HUES6 (cell line): ENCODE results near the gene MYL3.

Source experiments
- H3K27ac ChIP-seq: 2 replicates; pipeline ENCODE4 v1.7.0; 2013; ENCODE audit warnings: low read depth, mild to moderate bottlenecking, low read length, inconsistent platforms
- H3K27me3 ChIP-seq: 2 replicates; pipeline ENCODE4 v1.6.1; 2013; ENCODE audit warnings: low read length; ENCODE audit not compliant: control insufficient read depth, insufficient read depth
- H3K36me3 ChIP-seq: 2 replicates; pipeline ENCODE4 v1.6.1; 2013; ENCODE audit warnings: low read length; ENCODE audit not compliant: control insufficient read depth, insufficient read depth
- H3K4me1 ChIP-seq: 2 replicates; pipeline ENCODE4 v1.6.1; 2013; ENCODE audit warnings: low read length; ENCODE audit not compliant: control insufficient read depth, insufficient read depth
- H3K4me3 ChIP-seq: 2 replicates; pipeline ENCODE4 v1.5.1; 2013; ENCODE audit warnings: low read depth, low read length
- H3K9ac ChIP-seq: one replicate; pipeline ENCODE4 v1.6.1; 2013; ENCODE audit warnings: mild to moderate bottlenecking, low read length
- H3K9me3 ChIP-seq: 2 replicates; pipeline ENCODE4 v1.6.1; 2013; ENCODE audit warnings: low read depth, low read length; ENCODE audit not compliant: control insufficient read depth, insufficient read depth

Gene MYL3

DNA sequence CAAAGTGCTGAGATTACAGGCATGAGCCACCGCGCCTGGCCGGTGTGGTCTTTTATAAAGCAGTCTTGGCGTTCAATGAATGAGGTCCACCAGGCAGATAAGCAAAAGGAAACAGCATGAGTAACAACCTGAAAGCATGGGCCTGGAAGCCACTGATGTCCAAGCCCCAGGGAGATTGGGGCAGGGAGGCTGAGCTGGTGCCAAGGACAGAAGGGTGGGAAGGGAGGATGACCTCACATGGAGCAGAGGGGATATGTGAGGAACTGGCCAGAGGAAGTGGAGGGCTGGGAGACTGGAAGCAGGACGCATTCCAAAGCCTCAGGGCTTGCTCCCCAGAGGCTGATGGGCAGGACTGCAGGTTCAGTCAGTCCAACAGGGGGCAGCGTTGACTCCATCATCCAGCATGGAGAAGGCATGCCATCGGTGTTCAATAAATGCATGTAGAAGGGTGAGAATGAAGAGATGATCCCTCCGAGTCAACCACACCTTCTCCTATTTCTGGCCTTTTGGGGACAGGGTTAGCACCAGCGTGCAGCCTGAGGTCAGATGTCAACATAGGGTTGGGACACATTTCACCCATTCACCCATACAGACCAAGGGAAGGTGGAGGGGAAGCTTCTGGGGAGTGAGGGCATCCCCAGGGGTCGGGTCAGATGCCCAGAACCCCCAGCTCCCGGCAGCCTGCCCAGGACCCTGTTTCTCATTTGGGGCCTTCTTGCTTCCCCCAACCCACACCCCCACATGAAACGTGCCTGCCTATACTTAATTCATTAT is 14.8 kb downstream of the MYL3 start:
- H3K9me3 ChIP-seq = no peaks in the 10 kb centered on the region
- H3K4me1 ChIP-seq = peaks cover 24% of the 10 kb centered on the region
- H3K4me3 ChIP-seq = no peak overlapping the region
- H3K36me3 ChIP-seq = no peaks in the 10 kb centered on the region
- H3K9ac ChIP-seq = no peak overlapping the region
- no peak overlapping the region for H3K27ac ChIP-seq
- H3K27me3 ChIP-seq = peaks cover 6% of the 10 kb centered on the region; the same call in 1 of the 2 replicates

DNA sequence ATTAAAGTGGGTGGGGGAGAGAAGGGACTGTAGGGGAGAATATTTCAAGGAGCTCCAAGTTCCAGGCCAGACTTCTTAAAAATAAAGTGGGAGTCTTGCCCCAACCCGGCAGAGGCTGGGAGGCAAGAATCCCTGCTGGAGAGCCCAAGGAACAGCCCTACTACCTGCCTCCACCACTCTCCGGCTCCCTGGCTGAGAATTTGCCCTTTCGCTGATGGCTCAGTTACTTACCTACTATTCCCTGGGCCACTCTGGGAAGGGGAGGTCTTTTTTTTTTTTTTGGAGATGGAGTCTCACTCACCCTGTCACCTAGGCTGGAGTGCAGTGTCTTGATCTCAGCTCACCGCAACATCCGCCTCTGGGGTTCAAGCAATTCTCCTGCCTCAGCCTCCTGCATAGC is 15.5 kb downstream of the MYL3 start:
- H3K36me3 ChIP-seq = no peaks in the 10 kb centered on the region
- peaks cover 6% of the 10 kb centered on the region; the same call in 1 of the 2 replicates for H3K27me3 ChIP-seq
- no peak overlapping the region for H3K9ac ChIP-seq
- H3K4me3 ChIP-seq = no peak overlapping the region
- no peak overlapping the region for H3K27ac ChIP-seq
- peaks cover 24% of the 10 kb centered on the region for H3K4me1 ChIP-seq
- peaks cover 5% of the 10 kb centered on the region; the same call in 1 of the 2 replicates for H3K9me3 ChIP-seq

DNA sequence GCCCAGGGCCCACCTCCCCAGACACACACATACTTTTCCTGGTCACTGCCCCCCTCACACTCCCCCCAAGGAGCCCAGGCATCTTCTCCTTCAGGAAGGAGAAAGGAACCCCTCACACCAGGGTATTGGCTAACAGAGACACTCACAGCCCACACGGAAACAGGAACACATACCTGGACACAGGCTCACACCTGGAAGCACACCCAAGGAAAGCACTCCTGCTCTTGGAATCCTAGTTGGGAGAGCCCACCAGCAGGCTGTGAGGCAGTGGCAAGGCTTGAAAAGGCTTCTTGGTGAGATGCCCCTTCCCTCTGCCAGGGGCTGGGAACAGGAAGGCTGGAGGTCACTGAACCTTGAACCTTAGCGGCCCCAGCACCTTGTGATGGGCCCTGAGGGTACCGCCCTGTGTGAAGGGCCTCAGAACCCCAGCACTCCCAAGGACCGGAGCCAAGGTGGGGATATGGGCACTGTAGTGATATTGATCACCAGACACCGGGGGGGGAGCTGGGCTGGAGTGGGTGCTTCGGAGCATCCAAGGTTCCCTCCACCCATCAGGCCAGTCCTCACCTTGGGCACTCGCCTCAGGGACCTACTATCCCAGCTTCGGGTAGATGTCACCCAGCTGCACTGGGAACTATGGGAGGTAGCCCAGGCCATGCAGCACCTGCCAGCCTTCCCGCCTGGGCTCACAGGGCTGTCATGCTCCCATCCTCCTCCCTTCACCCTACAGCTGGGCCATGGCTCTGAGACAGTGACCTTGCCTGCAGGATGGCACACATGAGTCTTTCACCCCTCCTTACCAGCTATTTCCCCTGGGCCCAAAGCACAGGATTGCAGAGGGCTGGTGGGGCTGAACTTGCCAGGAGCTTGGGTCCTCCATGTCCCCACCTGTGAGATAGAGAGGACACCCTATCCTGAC is 16.4 kb downstream of the MYL3 start:
- no peak overlapping the region for H3K27ac ChIP-seq
- H3K4me3 ChIP-seq = no peak overlapping the region
- no peak overlapping the region for H3K9ac ChIP-seq
- peaks cover 24% of the 10 kb centered on the region for H3K4me1 ChIP-seq
- H3K27me3 ChIP-seq = peaks cover 6% of the 10 kb centered on the region; the same call in 1 of the 2 replicates
- peaks cover 8% of the 10 kb centered on the region; the same call in 1 of the 2 replicates for H3K9me3 ChIP-seq
- no peaks in the 10 kb centered on the region for H3K36me3 ChIP-seq

DNA sequence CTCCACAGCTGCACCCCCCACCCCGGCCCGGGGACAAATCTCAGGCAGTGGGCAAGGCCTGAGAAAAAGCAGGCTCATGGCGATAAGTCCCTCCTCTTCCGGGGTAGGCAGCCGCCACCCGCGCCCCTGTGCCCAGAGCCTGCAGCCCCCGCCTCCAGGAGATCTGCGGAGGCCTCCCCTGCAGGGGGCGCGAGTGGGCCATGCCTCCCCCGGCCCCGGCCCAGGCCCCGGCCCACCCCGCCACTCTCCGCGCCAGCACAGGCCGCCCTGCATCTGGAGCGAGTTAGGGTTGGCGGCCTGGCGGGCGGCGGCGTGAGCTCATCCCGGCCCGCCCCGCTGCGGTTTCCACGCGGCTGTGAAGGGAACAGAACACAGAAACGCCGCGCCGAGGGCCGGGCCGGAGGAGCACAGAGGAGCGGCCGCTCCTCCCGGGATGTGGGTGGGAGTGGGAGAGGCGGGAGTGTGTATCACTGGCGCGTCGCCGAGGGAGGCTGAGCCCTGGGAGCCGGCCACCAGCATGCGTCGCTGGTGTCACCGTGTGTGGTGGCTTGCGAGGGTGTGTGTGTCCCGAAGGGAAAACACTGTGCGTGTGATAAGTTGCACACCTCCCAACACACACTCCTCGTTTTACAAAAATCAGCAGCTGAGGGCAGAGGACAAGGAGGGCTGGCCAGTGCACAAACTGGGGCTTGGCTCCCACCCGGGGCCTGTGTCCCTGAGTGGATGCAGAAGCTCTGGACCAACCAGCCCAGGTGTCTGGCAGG is 17.2 kb downstream of the MYL3 start:
- H3K4me3 ChIP-seq = peak overlapping the region; percentile 56
- H3K27me3 ChIP-seq = peaks cover 6% of the 10 kb centered on the region; the same call in 1 of the 2 replicates
- peak overlapping the region; percentile 71; the same call in 1 of the 2 replicates for H3K27ac ChIP-seq
- H3K9ac ChIP-seq = peak overlapping the region; percentile 69
- no peaks in the 10 kb centered on the region for H3K36me3 ChIP-seq
- peaks cover 16% of the 10 kb centered on the region for H3K9me3 ChIP-seq
- H3K4me1 ChIP-seq = peaks cover 24% of the 10 kb centered on the region

GRCh38 chr3:46845397-46845859 is 17.8 kb downstream of the MYL3 start:
- peak overlapping the region; percentile 71; the same call in 1 of the 2 replicates for H3K27ac ChIP-seq
- no peaks in the 10 kb centered on the region for H3K36me3 ChIP-seq
- H3K4me1 ChIP-seq = peaks cover 24% of the 10 kb centered on the region
- H3K27me3 ChIP-seq = peaks cover 6% of the 10 kb centered on the region; the same call in 1 of the 2 replicates
- H3K9me3 ChIP-seq = peaks cover 19% of the 10 kb centered on the region
- H3K4me3 ChIP-seq = peak overlapping the region; percentile 56
- peak overlapping the region; percentile 69 for H3K9ac ChIP-seq

DNA sequence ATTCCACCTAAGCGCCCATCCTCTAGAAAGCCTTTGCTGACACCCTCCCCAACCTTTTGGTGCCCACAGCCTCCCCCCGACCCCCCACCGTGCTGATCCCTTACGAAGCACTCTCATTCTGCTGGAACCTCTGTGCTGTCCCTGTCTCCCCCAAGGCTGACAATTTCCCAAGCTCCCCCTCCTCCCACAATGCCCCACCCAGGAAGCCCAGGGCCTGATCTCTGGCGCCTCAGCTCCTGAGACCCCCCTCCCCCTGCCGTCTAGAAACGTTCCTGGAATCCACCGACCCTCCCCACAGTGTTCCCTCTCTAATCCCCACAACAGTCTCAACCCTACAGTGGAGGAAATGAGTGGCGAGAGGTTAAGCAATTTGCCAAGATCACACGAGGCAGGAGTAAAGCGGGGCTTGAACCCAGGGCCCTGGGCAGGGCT is 18.3 kb downstream of the MYL3 start:
- Histone ChIP-seq H3K4me1 (peaks cover 24% of the 10 kb centered on the region), H3K27me3 (peaks cover 6% of the 10 kb centered on the region; the same call in 1 of the 2 replicates), H3K27ac (no peak overlapping the region; the same call in 1 of the 2 replicates), H3K4me3 (peak overlapping the region; percentile 56), H3K9ac (peak overlapping the region; percentile 69), H3K36me3 (no peaks in the 10 kb centered on the region), H3K9me3 (peaks cover 19% of the 10 kb centered on the region)

- Histone ChIP-seq H3K27me3 (peaks cover 6% of the 10 kb centered on the region; the same call in 1 of the 2 replicates), H3K36me3 (no peaks in the 10 kb centered on the region), H3K4me1 (peaks cover 23% of the 10 kb centered on the region), H3K9ac (no peak overlapping the region), H3K27ac (no peak overlapping the region), H3K4me3 (no peak overlapping the region; the same call in 1 of the 2 replicates), H3K9me3 (peaks cover 20% of the 10 kb centered on the region)
Observed at GRCh38 chr3:46844397-46844796, 18.8 kb downstream of the MYL3 start.

- Histone ChIP-seq H3K36me3 (no peaks in the 10 kb centered on the region), H3K9me3 (peaks cover 27% of the 10 kb centered on the region), H3K27me3 (peaks cover 6% of the 10 kb centered on the region; the same call in 1 of the 2 replicates), H3K4me1 (peaks cover 19% of the 10 kb centered on the region), H3K9ac (no peak overlapping the region), H3K4me3 (no peak overlapping the region), H3K27ac (no peak overlapping the region)
Observed at GRCh38 chr3:46843508-46843907, 19.7 kb downstream of the MYL3 start.

DNA sequence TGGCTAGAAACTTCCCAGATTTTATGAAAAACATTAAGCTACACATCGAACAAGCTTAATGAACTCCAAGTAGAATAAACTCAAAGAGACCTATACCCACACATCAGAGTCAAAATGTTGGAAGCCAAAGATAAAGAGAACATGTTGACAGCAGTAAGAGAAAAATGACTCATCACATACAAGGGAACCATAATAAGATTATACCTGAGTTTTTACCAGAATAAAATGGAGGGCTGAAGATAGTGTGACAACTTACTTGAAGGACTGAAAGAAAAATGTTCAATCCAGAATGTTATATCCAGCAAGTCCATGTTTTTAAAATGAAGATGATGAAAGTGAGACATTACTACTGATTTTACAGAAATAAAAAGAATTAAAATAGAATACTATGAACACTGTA is 22.8 kb downstream of the MYL3 start:
- Histone ChIP-seq H3K4me3 (no peak overlapping the region), H3K36me3 (no peaks in the 10 kb centered on the region)

GRCh38 chr3:46838301-46838700 is 24.9 kb downstream of the MYL3 start:
- Histone ChIP-seq H3K36me3 (no peaks in the 10 kb centered on the region), H3K4me1 (no peaks in the 10 kb centered on the region), H3K27ac (no peak overlapping the region), H3K4me3 (no peak overlapping the region), H3K9ac (no peak overlapping the region), H3K27me3 (no peaks in the 10 kb centered on the region), H3K9me3 (peaks cover 33% of the 10 kb centered on the region)

More for the DNA sequence above, 22.8 kb downstream of the MYL3 start:
- Histone ChIP-seq H3K9ac (no peak overlapping the region), H3K27me3 (no peaks in the 10 kb centered on the region), H3K27ac (no peak overlapping the region), H3K9me3 (peaks cover 33% of the 10 kb centered on the region), H3K4me1 (peaks cover 7% of the 10 kb centered on the region)
